Measurements from ENCODE around the gene FASN. TPM values are rescaled to one million over a fixed set of nuclear protein-coding genes. Genes with fewer than 3 reads are reported as not detected.

FASN gene
- polyA plus RNA-seq, 2 of the 4 experiments (the other 2 are of a cell fraction): 12.9 to 169 TPM

DNA sequence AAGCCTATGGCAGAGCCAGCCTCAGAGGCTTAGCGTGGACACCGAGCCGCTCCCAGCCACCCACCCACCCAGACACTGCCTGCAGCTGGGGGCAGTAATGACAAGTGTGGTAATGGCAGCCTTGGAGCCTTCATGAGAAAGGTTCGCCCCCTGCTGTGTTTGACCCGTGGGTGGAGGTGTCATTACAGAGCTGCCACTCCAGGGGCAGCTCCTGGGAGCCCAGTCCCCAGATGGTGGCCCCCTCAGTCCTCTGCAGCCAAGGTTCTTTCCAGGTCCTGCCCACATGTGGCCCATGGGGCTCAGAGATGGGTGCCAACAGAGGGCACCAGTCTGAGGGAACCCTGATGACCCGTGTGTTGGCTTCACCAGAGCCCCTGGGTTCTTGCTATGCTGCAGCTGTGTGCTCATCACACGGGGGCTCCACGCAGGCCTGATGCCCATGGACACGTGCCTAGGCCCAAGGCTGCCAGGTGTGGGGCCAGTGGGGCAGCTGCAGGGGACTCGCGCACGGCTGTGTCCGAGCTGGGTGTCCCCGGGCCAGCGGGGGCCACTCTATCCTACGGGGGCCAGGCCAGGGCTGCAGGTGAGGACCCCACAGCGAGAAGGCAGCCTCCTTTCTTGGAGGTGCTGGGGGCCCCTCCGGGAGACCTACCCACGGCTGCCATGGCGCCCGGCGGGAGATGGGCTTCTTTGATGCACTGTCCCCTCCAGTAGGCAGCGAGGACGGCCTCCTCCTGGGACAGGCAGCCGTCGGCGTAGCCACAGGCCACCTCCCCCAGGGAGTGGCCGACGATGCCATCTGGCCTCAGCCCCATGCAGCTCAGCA lies 8.1 kb downstream of the FASN start:
- TF ChIP-seq SMC3 (IDR thresholded peaks at IDR 0.05) (no peak), HOXB13 (CRISPR knock-in tag; IDR thresholded peaks at IDR 0.05; ENCODE audit: low read depth) (no peak), EHF (CRISPR knock-in tag; IDR thresholded peaks at IDR 0.05) (no peak), ZSCAN20 (CRISPR knock-in tag; IDR thresholded peaks at IDR 0.05) (no peak), HOXB5 (CRISPR knock-in tag; IDR thresholded peaks at IDR 0.05) (no peak), CBX8 (IDR thresholded peaks at IDR 0.05) (no peak), KDM5A (IDR thresholded peaks at IDR 0.05) (no peak), GATA3 (IDR thresholded peaks at IDR 0.05; ENCODE audit: borderline replicate concordance) (no peak), MAZ (IDR thresholded peaks at IDR 0.05; ENCODE audit: borderline replicate concordance, low read depth, low read length) (no peak), JUNB (IDR thresholded peaks at IDR 0.05) (no peak)
- TF ChIP-seq, protein P1, sequence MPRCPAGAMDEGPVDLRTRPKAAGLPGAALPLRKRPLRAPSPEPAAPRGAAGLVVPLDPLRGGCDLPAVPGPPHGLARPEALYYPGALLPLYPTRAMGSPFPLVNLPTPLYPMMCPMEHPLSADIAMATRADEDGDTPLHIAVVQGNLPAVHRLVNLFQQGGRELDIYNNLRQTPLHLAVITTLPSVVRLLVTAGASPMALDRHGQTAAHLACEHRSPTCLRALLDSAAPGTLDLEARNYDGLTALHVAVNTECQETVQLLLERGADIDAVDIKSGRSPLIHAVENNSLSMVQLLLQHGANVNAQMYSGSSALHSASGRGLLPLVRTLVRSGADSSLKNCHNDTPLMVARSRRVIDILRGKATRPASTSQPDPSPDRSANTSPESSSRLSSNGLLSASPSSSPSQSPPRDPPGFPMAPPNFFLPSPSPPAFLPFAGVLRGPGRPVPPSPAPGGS (IDR thresholded peaks at IDR 0.05): no peak
- TF ChIP-seq, protein P2, sequence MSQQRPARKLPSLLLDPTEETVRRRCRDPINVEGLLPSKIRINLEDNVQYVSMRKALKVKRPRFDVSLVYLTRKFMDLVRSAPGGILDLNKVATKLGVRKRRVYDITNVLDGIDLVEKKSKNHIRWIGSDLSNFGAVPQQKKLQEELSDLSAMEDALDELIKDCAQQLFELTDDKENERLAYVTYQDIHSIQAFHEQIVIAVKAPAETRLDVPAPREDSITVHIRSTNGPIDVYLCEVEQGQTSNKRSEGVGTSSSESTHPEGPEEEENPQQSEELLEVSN (IDR thresholded peaks at IDR 0.05; ENCODE audit: borderline replicate concordance, low read depth): no peak
- TF ChIP-seq, protein P3, sequence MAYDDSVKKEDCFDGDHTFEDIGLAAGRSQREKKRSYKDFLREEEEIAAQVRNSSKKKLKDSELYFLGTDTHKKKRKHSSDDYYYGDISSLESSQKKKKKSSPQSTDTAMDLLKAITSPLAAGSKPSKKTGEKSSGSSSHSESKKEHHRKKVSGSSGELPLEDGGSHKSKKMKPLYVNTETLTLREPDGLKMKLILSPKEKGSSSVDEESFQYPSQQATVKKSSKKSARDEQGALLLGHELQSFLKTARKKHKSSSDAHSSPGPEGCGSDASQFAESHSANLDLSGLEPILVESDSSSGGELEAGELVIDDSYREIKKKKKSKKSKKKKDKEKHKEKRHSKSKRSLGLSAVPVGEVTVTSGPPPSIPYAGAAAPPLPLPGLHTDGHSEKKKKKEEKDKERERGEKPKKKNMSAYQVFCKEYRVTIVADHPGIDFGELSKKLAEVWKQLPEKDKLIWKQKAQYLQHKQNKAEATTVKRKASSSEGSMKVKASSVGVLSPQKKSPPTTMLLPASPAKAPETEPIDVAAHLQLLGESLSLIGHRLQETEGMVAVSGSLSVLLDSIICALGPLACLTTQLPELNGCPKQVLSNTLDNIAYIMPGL (CRISPR knock-in tag; IDR thresholded peaks at IDR 0.05; ENCODE audit: borderline replicate concordance): no peak
- TF ChIP-seq, protein P4, sequence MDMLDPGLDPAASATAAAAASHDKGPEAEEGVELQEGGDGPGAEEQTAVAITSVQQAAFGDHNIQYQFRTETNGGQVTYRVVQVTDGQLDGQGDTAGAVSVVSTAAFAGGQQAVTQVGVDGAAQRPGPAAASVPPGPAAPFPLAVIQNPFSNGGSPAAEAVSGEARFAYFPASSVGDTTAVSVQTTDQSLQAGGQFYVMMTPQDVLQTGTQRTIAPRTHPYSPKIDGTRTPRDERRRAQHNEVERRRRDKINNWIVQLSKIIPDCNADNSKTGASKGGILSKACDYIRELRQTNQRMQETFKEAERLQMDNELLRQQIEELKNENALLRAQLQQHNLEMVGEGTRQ (IDR thresholded peaks at IDR 0.05): no peak
- Histone ChIP-seq H3K4me1 (no peaks in the 10 kb centered on the region), H3K4me2 (no peak overlapping the region), H3K9me3 (no peaks in the 10 kb centered on the region), H3K4me3 (no peak overlapping the region), H3K27ac (no peak overlapping the region)
- no peak for DNase-seq (ENCODE audit: low read depth in 1 of 2, low spot score in 1 of 2)
- WGBS (ENCODE audit: missing lambda C conversion rate): 90% methylated on average over 28 of the region's 29 CpGs
- ChIA-PET POLR2A (no interaction called here), CTCF (interaction anchor here (0.9 to 3.0 kb wide), 6 partner anchors 8 to 62 kb away, joined by 3 to 16 read pairs (median 5); partner anchors contain the start of genes DCXR, FASN and RAC3)
- no peak for FAIRE-seq
- ATAC-seq: no peak; a peak in 1 of 6 replicates

DNA sequence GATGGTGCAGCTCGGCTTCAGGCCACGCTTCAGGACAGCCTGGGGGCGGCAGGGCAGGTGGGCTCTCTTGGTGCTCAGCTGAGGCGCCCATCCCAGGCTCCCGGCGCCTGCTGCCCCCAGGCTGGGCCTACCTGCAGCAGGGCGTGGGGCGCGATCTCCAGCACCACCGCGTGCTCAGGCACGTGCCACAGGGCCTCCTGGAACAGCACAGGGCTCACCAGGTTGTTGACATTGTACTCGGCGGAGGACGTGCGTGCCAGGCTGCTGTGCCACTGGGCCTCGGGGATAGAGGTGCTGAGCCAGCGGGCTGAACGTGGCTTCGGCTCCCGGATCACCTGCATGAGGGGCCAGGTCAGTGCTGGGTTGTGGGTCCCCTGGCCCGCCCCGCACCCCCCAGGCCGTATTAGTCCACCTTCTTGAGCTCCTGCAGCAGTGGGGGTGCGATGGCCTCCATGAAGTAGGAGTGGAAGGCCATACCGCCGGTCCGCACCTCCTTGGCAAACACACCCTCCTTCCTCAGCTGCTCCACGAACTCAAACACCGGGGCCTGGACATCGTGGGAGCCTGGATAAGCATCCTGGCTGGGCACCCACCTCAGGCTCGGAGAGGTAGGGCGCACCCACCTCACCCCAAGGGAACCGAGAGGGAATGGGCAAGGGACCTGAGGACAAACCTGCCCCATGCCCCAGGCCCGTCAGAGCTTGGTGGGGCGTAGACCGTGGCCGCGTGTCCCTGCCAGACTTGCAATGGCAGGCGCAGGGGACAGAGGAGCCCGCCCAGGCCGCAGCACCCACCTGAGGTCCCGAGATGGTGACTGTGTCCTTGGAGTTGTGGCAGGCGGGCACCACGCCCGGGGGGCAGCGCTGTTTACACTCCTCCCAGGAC lies 9.0 kb downstream of the FASN start:
- Histone ChIP-seq H3K4me1 (no peaks in the 10 kb centered on the region), H3K4me3 (no peak overlapping the region), H3K4me2 (no peak overlapping the region), H3K27ac (no peak overlapping the region), H3K9me3 (no peaks in the 10 kb centered on the region)
- ATAC-seq (no peak), DNase-seq (ENCODE audit: low read depth in 1 of 2, low spot score in 1 of 2) (no peak), FAIRE-seq (no peak)
- WGBS (ENCODE audit: missing lambda C conversion rate): 95% methylated on average over 34 of the region's 47 CpGs
- CTCF ChIA-PET: interaction anchor here (0.9 to 2.8 kb wide), 7 partner anchors 9 to 61 kb away, joined by 3 to 10 read pairs (median 4); partner anchors contain the start of genes DCXR and FASN
- TF ChIP-seq SREBF2 (IDR thresholded peaks at IDR 0.05): no peak
- POLR2A ChIA-PET: interaction anchor here (2.5 kb wide), 1 partner anchor 9 kb away, joined by 9 read pairs; the partner anchor contains the start of gene FASN

Data from A549 (cell line).